Activated naive CD8-positive, alpha-beta T cell treated with anti-CD3 and anti-CD28 coated beads for 36 hours (primary cell): ENCODE data around the gene SNAI3. TPM values are rescaled to one million over a fixed set of nuclear protein-coding genes. Genes with fewer than 3 reads are reported as not detected.

ENCODE experiments used
- DNase-seq: peaks from one replicate; pipeline ENCODE4 v3.0.0; 2021
- H3K27ac Mint-ChIP-seq: one replicate; pipeline ENCODE4 v1.8.0; 2022; ENCODE audit warnings: mild to moderate bottlenecking, moderate library complexity, mixed read lengths
- H3K27me3 Mint-ChIP-seq: one replicate; pipeline ENCODE4 v1.8.0; 2022; ENCODE audit warnings: mild to moderate bottlenecking, mixed read lengths
- H3K36me3 Mint-ChIP-seq: one replicate; pipeline ENCODE4 v1.8.0; 2021; ENCODE audit warnings: mild to moderate bottlenecking, mixed read lengths
- H3K4me1 Mint-ChIP-seq: one replicate; pipeline ENCODE4 v1.8.0; 2021; ENCODE audit warnings: mixed read lengths
- H3K4me3 Mint-ChIP-seq: one replicate; pipeline ENCODE4 v1.8.0; 2022; ENCODE audit warnings: mild to moderate bottlenecking, moderate library complexity, mixed read lengths
- H3K9me3 Mint-ChIP-seq: one replicate; pipeline ENCODE4 v1.8.0; 2022; ENCODE audit warnings: mixed read lengths
- total RNA-seq, 2 experiments: library from RNA; stranded (reverse); gene quantifications; one replicate each; pipeline ENCODE4 v1.2.3, GENCODE V29; 2021

The SNAI3 gene
- 1 to 10 TPM; 2.0 to 2.2 TPM for total RNA-seq

- H3K4me1 Mint-ChIP-seq: peaks cover 36% of the 10 kb centered on the region
- peak within 1 kb of the TSS; percentile 76 for H3K4me3 Mint-ChIP-seq
- no peak within 1 kb of the TSS for H3K27ac Mint-ChIP-seq
Observed at GRCh38 chr16:88686439-88687253, at the start of gene SNAI3. Gene SNAI3 (minus strand): TSS chr16:88686507. CDS start chr16:88686406, 101 bp downstream.

GRCh38 chr16:88736088-88736487 lies 49.8 kb upstream of the SNAI3 start:
- peaks cover 5% of the 10 kb centered on the region for H3K36me3 Mint-ChIP-seq
- no peak for DNase-seq
- H3K27me3 Mint-ChIP-seq: no peaks in the 10 kb centered on the region
- H3K9me3 Mint-ChIP-seq: no peaks in the 10 kb centered on the region
- peaks cover 1% of the 10 kb centered on the region for H3K4me1 Mint-ChIP-seq
- H3K27ac Mint-ChIP-seq: no peak overlapping the region
- no peak overlapping the region for H3K4me3 Mint-ChIP-seq

More at GRCh38 chr16:88686439-88687253, at the start of gene SNAI3:
- Mint-ChIP-seq H3K9me3 (no peaks in the 10 kb centered on the region), H3K27me3 (no peaks in the 10 kb centered on the region), H3K36me3 (no peaks in the 10 kb centered on the region)
- peak; percentile 91 for DNase-seq

GRCh38 chr16:88735616-88736015 lies 49.3 kb upstream of the SNAI3 start:
- Mint-ChIP-seq H3K4me1 (peaks cover 1% of the 10 kb centered on the region), H3K27ac (no peak overlapping the region), H3K9me3 (no peaks in the 10 kb centered on the region), H3K4me3 (no peak overlapping the region), H3K27me3 (no peaks in the 10 kb centered on the region), H3K36me3 (peaks cover 5% of the 10 kb centered on the region)
- DNase-seq: no peak

- Mint-ChIP-seq H3K4me1 (peaks cover 1% of the 10 kb centered on the region), H3K36me3 (peaks cover 4% of the 10 kb centered on the region), H3K4me3 (no peak overlapping the region), H3K27ac (no peak overlapping the region), H3K9me3 (no peaks in the 10 kb centered on the region), H3K27me3 (no peaks in the 10 kb centered on the region)
- no peak for DNase-seq
Observed at GRCh38 chr16:88735121-88735520, 48.8 kb upstream of the SNAI3 start.

- peaks cover 1% of the 10 kb centered on the region for H3K4me1 Mint-ChIP-seq
- peaks cover 5% of the 10 kb centered on the region for H3K36me3 Mint-ChIP-seq
- no peak overlapping the region for H3K27ac Mint-ChIP-seq
- H3K27me3 Mint-ChIP-seq: no peaks in the 10 kb centered on the region
- H3K9me3 Mint-ChIP-seq: no peaks in the 10 kb centered on the region
- DNase-seq: no peak
- H3K4me3 Mint-ChIP-seq: no peak overlapping the region
Observed at GRCh38 chr16:88734361-88734728, 48.0 kb upstream of the SNAI3 start.

GRCh38 chr16:88733630-88734360 lies 47.5 kb upstream of the SNAI3 start:
- no peaks in the 10 kb centered on the region for H3K27me3 Mint-ChIP-seq
- H3K36me3 Mint-ChIP-seq: peaks cover 5% of the 10 kb centered on the region
- no peaks in the 10 kb centered on the region for H3K9me3 Mint-ChIP-seq
- no peak overlapping the region for H3K27ac Mint-ChIP-seq
- no peak for DNase-seq
- peaks cover under 1% of the 10 kb centered on the region for H3K4me1 Mint-ChIP-seq
- H3K4me3 Mint-ChIP-seq: no peak overlapping the region

GRCh38 chr16:88732961-88733294 lies 46.6 kb upstream of the SNAI3 start:
- Mint-ChIP-seq H3K4me3 (no peak overlapping the region), H3K27me3 (no peaks in the 10 kb centered on the region), H3K27ac (no peak overlapping the region), H3K4me1 (no peaks in the 10 kb centered on the region), H3K36me3 (peaks cover 5% of the 10 kb centered on the region), H3K9me3 (no peaks in the 10 kb centered on the region)
- no peak for DNase-seq

GRCh38 chr16:88732172-88732960 lies 46.1 kb upstream of the SNAI3 start:
- H3K9me3 Mint-ChIP-seq: no peaks in the 10 kb centered on the region
- DNase-seq: no peak
- no peaks in the 10 kb centered on the region for H3K27me3 Mint-ChIP-seq
- no peak overlapping the region for H3K4me3 Mint-ChIP-seq
- no peak overlapping the region for H3K27ac Mint-ChIP-seq
- peaks cover 5% of the 10 kb centered on the region for H3K36me3 Mint-ChIP-seq
- H3K4me1 Mint-ChIP-seq: no peaks in the 10 kb centered on the region

GRCh38 chr16:88731699-88732098 lies 45.4 kb upstream of the SNAI3 start:
- Mint-ChIP-seq H3K27me3 (no peaks in the 10 kb centered on the region), H3K9me3 (no peaks in the 10 kb centered on the region), H3K36me3 (peaks cover 5% of the 10 kb centered on the region), H3K4me3 (no peak overlapping the region), H3K4me1 (no peaks in the 10 kb centered on the region), H3K27ac (no peak overlapping the region)
- DNase-seq: no peak

- H3K4me1 Mint-ChIP-seq: no peaks in the 10 kb centered on the region
- no peak for DNase-seq
- no peaks in the 10 kb centered on the region for H3K9me3 Mint-ChIP-seq
- no peak overlapping the region for H3K27ac Mint-ChIP-seq
- no peaks in the 10 kb centered on the region for H3K27me3 Mint-ChIP-seq
- no peak overlapping the region for H3K4me3 Mint-ChIP-seq
- peaks cover 6% of the 10 kb centered on the region for H3K36me3 Mint-ChIP-seq
Observed at GRCh38 chr16:88730632-88731607, 44.6 kb upstream of the SNAI3 start.

- H3K36me3 Mint-ChIP-seq: peaks cover 6% of the 10 kb centered on the region
- H3K9me3 Mint-ChIP-seq: no peaks in the 10 kb centered on the region
- H3K4me3 Mint-ChIP-seq: no peak overlapping the region
- no peak for DNase-seq
- H3K27ac Mint-ChIP-seq: no peak overlapping the region
- no peaks in the 10 kb centered on the region for H3K27me3 Mint-ChIP-seq
- H3K4me1 Mint-ChIP-seq: no peaks in the 10 kb centered on the region
Observed at GRCh38 chr16:88727871-88728270, 41.6 kb upstream of the SNAI3 start.

GRCh38 chr16:88726981-88727380 lies 40.7 kb upstream of the SNAI3 start:
- no peaks in the 10 kb centered on the region for H3K4me1 Mint-ChIP-seq
- no peaks in the 10 kb centered on the region for H3K9me3 Mint-ChIP-seq
- H3K27me3 Mint-ChIP-seq: no peaks in the 10 kb centered on the region
- H3K4me3 Mint-ChIP-seq: no peak overlapping the region
- peaks cover 6% of the 10 kb centered on the region for H3K36me3 Mint-ChIP-seq
- no peak overlapping the region for H3K27ac Mint-ChIP-seq
- DNase-seq: no peak

- Mint-ChIP-seq H3K27ac (no peak overlapping the region), H3K4me3 (no peak overlapping the region), H3K9me3 (no peaks in the 10 kb centered on the region), H3K4me1 (no peaks in the 10 kb centered on the region), H3K36me3 (peaks cover 5% of the 10 kb centered on the region), H3K27me3 (no peaks in the 10 kb centered on the region)
- no peak for DNase-seq
Observed at GRCh38 chr16:88726408-88726749, 40.1 kb upstream of the SNAI3 start.

- Mint-ChIP-seq H3K27ac (no peak overlapping the region), H3K9me3 (no peaks in the 10 kb centered on the region), H3K36me3 (peaks cover 3% of the 10 kb centered on the region), H3K4me3 (no peak overlapping the region), H3K27me3 (no peaks in the 10 kb centered on the region), H3K4me1 (no peaks in the 10 kb centered on the region)
- DNase-seq: no peak
Observed at GRCh38 chr16:88725609-88726407, 39.5 kb upstream of the SNAI3 start.
